ENCODE results near the gene PGRMC2.

DNA sequence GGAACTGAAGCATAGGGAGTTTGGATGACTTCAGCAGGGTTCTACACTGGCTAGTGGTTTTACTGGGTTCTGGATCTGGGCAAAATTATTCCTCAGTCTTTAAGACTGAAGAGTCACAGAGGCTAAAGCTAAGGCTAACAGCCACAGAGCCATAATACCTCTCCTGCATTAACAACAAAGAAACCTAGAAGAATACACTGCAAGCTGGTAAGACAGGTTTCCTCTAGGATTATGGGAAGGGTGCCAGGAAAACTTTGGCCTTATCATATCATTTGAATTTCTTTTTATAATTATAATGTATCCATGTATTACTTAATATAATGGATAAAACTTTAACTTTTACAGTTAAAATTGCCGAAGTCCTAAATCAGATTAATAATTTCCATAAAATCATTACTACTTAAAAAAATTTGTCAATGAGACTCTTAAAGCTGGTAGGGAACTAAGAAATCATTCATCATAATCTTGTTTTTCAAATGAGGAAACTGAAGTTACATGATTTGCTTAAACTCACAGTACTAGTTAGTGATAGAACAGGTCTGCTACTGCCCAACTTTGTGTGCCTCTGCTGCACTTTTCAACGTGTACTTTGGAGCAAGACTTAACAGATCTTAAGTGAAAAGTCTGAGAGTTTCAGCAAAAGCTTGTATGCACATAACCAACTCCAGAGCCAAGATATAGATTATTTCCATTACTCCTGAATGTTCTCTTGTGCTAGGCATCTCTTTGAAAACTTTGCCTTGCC is 24.2 kb upstream of the PGRMC2 start:
- TF ChIP-seq EZH2 (IDR thresholded peaks at IDR 0.05; ENCODE audit: borderline replicate concordance, low read length): no peak
- TF ChIP-seq, protein P1, sequence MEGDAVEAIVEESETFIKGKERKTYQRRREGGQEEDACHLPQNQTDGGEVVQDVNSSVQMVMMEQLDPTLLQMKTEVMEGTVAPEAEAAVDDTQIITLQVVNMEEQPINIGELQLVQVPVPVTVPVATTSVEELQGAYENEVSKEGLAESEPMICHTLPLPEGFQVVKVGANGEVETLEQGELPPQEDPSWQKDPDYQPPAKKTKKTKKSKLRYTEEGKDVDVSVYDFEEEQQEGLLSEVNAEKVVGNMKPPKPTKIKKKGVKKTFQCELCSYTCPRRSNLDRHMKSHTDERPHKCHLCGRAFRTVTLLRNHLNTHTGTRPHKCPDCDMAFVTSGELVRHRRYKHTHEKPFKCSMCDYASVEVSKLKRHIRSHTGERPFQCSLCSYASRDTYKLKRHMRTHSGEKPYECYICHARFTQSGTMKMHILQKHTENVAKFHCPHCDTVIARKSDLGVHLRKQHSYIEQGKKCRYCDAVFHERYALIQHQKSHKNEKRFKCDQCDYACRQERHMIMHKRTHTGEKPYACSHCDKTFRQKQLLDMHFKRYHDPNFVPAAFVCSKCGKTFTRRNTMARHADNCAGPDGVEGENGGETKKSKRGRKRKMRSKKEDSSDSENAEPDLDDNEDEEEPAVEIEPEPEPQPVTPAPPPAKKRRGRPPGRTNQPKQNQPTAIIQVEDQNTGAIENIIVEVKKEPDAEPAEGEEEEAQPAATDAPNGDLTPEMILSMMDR (conservative IDR thresholded peaks at IDR 0.05 in 1 of 2, IDR thresholded peaks at IDR 0.05 in 1 of 2; ENCODE audit: extremely low read depth in 1 of 2, insufficient read depth in 1 of 2, low read depth in 1 of 2, low read length in 2 of 2): no peak
